Glomerular endothelial cell (primary cell): ENCODE results near the gene ZBTB25. TPM values are rescaled to one million over a fixed set of nuclear protein-coding genes. Genes with fewer than 3 reads are reported as not detected.

ENCODE experiments used
- DNase-seq: peaks from one replicate; pipeline ENCODE4 v3.0.0-alpha.2; 2011; ENCODE audit warnings: low read depth, low spot score; ENCODE audit errors: extremely low read depth
- total RNA-seq: library from RNA; depleted of rRNA; stranded (reverse); fragments of >200 nt; gene quantifications from 2 replicates; pipeline ENCODE4 v1.2.3, GENCODE V29; 2015

Gene ZBTB25, protein sequence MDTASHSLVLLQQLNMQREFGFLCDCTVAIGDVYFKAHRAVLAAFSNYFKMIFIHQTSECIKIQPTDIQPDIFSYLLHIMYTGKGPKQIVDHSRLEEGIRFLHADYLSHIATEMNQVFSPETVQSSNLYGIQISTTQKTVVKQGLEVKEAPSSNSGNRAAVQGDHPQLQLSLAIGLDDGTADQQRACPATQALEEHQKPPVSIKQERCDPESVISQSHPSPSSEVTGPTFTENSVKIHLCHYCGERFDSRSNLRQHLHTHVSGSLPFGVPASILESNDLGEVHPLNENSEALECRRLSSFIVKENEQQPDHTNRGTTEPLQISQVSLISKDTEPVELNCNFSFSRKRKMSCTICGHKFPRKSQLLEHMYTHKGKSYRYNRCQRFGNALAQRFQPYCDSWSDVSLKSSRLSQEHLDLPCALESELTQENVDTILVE
- 2.6 and 4.1 TPM in 2 replicates for total RNA-seq

- DNase-seq = no peak
These were observed at the start of gene ZBTB25 for GRCh38 chr14:64503434-64504309. Gene ZBTB25 (minus strand): TSS chr14:64503838. CDS start chr14:64490533, 13,305 bp downstream.

DNA sequence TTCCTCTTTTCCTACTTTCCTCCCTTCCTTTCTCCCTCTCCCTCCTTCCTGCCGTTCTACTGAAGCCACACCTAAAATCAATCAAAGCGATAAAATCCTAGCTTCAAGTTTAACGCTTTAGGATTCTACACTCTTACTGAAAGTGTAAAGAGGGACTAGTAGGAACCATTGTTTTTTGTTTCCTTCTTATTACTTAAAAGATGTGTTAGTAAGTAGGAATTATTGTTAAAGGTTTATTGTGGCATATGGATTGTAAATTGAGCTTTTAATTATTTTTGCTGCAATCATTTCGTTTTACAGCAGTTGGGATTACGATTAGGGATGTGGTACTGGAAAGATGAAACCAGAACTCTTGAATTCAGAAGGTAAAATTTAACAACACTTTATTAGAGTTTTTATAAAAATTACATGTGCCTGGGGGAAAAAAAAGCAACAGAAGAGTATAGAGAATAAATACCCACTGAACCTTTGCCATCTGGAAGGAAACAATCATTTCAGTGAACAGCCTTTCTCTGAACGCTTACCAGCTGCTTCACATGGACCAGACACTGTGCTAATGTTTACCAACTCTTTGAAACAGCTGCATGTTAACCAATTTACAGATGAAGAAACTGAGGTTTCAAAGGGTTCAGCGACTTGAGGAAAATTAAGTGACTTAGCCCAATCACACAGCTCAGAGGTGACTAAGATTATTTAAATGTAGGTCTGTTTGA is 47.1 kb upstream of the ZBTB25 start:
- no peak for DNase-seq

DNA sequence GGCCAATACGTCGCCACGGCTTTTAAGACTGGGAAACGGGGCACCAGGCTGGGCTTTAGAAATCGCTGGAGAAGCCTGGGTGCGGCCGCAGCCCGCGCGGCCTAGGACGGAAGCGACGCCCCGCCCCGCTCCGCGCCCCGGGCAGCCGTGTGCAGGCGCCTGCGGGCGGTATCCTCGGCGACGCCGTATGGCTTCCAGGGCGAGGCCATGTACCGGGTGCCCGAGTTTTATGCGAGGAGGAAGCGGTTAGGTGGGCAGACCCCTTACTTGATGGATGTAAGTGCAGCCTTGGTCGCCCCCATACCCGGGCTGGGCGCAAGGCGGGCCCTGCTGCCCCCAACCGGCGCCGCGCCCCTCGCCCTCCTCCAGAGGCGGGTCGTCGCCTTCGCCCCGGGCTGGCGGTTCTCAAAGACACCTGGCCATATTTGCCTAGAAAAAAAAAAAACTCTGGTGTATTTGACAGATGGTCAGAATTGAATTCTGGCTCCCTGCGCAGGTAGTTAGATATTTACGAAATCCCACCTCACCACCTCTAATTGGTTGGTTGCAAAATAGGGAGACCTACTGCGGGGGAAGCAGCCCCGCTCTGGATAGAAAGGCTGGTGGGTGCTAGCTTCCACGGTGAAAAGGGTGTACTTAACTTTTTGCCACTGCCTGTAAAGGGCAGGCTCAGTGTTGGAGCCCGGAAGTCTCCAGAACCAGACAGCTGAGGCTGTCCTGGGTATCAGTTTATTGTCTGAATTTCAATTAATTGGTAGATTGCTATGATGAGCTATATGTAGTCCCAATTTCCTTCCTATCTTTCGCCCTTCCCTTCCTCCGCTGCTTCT is 46.4 kb upstream of the ZBTB25 start, which contains the start of gene PPP1R36:
Gene PPP1R36, plus strand, starts transcription at position 171 of the 830 bp plus-strand sequence. Its CDS starts 37 bp downstream, at position 208.
- no peak for DNase-seq

DNA sequence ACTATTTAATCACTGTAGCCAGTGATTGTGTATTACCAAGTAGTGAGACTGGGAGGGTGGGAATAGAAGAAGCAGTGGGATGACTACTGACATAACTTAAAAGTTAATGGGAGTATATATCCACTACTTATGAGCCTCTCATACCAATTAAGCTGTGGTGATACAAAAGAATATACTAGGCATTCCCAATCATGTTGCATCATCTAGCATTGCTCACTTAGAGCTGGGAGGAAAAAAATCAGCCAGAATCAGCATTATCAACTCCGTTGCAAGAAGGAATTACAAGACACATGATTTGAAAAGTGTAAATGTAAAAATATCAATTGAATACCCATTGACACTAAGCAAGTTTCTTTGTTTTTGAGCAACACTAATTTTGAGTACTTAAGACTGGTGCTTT is 45.4 kb upstream of the ZBTB25 start:
- DNase-seq = no peak

DNA sequence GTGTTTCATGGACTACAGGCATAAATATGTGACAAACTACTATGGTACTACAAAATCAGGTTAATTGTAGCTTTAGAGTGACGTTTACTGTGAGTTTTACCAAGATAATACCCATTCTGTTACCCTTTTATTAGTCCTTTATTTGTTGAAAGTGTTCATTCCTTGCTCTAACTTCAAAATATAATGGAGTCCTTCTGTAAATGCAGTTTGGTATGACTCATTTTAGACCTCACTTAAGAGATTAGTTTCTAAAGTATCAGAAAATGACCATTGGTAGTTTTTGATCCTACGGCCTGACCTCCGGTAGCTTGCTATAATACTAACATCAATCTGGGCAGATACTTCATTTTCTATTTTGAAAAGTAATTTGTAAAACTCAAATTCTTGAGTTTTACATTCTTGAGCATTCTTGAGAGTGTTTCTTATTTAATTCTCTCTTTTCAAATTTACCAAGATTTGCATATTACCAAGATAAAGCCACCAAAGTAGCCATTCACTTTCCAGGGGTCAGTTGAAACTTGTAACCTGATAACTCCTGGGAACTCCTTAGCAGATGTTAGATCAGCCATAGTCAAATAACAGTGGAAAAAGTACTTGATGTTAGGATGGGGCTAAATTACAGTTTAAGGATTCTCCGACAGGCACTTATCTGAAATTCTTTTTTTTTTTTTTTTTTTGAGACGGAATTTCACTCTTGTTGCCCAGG is 41.1 kb upstream of the ZBTB25 start:
- no peak for DNase-seq

GRCh38 chr14:64542836-64543201 is 39.2 kb upstream of the ZBTB25 start:
- DNase-seq = no peak

- no peak for DNase-seq
These were observed 38.6 kb upstream of the ZBTB25 start for GRCh38 chr14:64541972-64542835.

GRCh38 chr14:64541261-64541971 is 37.8 kb upstream of the ZBTB25 start:
- no peak for DNase-seq

DNA sequence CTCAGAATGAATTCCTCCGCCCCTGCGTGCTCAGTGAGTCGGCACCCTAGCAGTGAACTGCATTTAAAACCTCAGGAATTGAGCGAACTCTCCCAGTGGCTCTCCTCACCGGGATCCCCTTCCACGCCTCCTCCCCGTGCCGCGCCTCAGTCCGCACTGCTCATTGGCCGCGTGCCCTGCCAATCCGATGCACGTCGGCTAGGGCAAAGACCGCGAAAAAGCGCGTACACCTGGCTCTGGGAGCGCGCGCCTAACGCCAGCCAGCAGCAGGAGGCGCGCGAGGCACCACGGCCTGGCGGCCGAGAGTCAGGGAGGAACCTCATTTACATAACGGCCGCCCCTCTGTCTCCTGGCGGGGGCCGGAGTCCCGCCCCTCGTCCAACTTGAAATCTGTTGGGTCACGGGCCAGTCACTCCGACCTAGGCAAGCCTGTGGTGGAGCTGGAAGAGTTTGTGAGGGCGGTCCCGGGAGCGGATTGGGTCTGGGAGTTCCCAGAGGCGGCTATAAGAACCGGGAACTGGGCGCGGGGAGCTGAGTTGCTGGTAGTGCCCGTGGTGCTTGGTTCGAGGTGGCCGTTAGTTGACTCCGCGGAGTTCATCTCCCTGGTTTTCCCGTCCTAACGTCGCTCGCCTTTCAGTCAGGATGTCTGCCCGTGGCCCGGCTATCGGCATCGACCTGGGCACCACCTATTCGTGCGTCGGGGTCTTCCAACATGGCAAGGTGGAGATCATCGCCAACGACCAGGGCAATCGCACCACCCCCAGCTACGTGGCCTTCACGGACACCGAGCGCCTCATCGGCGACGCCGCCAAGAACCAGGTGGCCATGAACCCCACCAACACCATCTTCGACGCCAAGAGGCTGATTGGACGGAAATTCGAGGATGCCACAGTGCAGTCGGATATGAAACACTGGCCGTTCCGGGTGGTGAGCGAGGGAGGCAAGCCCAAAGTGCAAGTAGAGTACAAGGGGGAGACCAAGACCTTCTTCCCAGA is 36.9 kb upstream of the ZBTB25 start, which contains the start of gene HSPA2:
Gene HSPA2, plus strand, starts transcription at position 534 of the 995 bp plus-strand sequence. Its CDS starts 109 bp downstream, at position 643.
- DNase-seq = peak; percentile 77

DNA sequence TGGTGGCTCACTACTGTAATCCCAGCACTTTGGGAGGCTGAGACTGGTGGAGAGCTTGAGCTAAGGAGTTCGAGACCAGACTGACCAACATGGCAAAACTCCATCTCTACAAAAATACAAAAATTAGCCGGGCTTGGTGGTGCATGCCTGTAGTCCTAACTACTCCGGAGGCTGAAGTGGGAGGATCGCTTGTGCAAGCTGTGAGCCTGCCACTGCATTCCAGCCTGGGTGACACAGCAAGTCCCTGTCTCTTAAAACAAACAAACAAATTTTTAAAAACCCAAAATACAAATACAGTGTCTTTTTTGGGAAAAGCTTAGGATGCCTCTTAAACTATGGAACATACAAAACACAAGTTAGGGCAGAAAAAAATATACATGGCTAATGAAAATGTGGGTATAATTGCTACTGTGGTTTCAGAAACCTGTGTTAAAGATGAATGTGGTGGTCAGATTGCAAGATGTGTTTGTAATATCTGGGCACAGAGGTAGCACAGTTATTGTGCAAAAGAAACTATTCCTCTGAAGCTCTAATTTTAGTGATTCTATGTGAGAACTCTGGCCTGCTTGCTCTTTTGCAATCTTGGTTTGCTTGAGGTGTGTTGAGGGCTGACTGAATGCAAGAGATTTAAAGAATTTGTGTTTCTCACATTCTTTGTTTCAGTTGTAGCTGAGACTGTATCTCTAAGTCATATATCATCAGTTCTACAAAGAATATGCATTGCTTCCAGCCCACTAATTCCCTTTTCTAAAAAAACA is 33.0 kb upstream of the ZBTB25 start:
- no peak for DNase-seq

DNA sequence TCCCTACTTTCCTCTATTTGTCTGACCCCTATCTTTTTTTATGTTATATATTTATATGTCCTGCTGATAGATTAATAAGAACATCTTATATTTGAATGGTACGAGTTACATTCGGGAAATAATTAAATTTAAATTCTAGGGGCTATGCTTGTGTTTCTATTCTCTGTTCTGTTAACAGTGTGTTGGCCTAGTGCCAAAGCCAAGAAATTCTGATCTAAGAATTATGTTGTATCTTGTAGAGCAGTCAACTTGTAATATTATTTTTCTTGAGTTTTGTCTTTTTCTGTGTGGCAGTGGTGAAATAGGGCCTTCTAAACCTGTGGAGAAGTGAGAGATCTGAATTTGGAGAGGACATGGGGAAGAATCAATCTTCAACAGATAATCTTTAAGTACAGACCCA is 27.9 kb upstream of the ZBTB25 start:
- no peak for DNase-seq

GRCh38 chr14:64525354-64525753 is 21.7 kb upstream of the ZBTB25 start:
- no peak for DNase-seq

- DNase-seq = no peak
These were observed 19.1 kb upstream of the ZBTB25 start for GRCh38 chr14:64522591-64523355.

GRCh38 chr14:64520699-64521098 is 17.1 kb upstream of the ZBTB25 start:
- no peak for DNase-seq

- DNase-seq = no peak
These were observed 14.6 kb upstream of the ZBTB25 start for GRCh38 chr14:64518229-64518628.
